RWPE2 (cell line): Measurements from ENCODE around the gene ORM2.
A peak's percentile ranks its signal among the peaks of the same experiment; 100 is the strongest.

Source experiments
- ATAC-seq: fragments of 200-7000 bp; cut with Tn5 transposase; 3 replicates; pipeline ENCODE4 v1.9.1; 2021; ENCODE audit warnings: low read depth
- DNase-seq: peaks from one replicate; pipeline ENCODE4 v3.0.0-alpha.2; 2020; ENCODE audit warnings: low spot score
- H3K27ac ChIP-seq: fragments of 450-650 bp; 2 replicates; pipeline ENCODE4 v1.5.1; 2017; ENCODE audit warnings: mild to moderate bottlenecking; ENCODE audit not compliant: poor library complexity, severe bottlenecking
- H3K27me3 ChIP-seq: fragments of 250-450 bp; sonication (Bioruptor Pico); 2 replicates; pipeline ENCODE4 v1.5.1; 2021; ENCODE audit warnings: mild to moderate bottlenecking, moderate library complexity; ENCODE audit not compliant: insufficient read depth, poor library complexity, severe bottlenecking
- H3K36me3 ChIP-seq: fragments of 250-450 bp; sonication (Bioruptor Pico); 2 replicates; pipeline ENCODE4 v1.5.1; 2020; ENCODE audit warnings: low read depth, mild to moderate bottlenecking, moderate library complexity
- H3K4me1 ChIP-seq: fragments of 250-450 bp; sonication (Bioruptor Pico); 2 replicates; pipeline ENCODE4 v1.5.1; 2021; ENCODE audit warnings: mild to moderate bottlenecking, moderate library complexity; ENCODE audit not compliant: insufficient read depth, poor library complexity, severe bottlenecking
- H3K4me3 ChIP-seq: fragments of 250-450 bp; sonication (Bioruptor Pico); 2 replicates; pipeline ENCODE4 v1.5.1; 2021; ENCODE audit warnings: mild to moderate bottlenecking, moderate library complexity; ENCODE audit not compliant: severe bottlenecking
- H3K9me3 ChIP-seq: fragments of 250-450 bp; sonication (Bioruptor Pico); 2 replicates; pipeline ENCODE4 v1.5.1; 2021; ENCODE audit warnings: mild to moderate bottlenecking, moderate library complexity; ENCODE audit not compliant: severe bottlenecking
- CTCF ChIP-seq: fragments of 450-650 bp; IDR thresholded peaks from one replicate; pipeline ENCODE4 v1.5.1; 2017; ENCODE audit warnings: mild to moderate bottlenecking, moderate library complexity; ENCODE audit not compliant: poor library complexity, severe bottlenecking

The ORM2 gene

GRCh38 chr9:114291886-114292590 lies 37.6 kb upstream of the ORM2 start:
- H3K27ac ChIP-seq, result no peak overlapping the region
- peaks cover 2% of the 10 kb centered on the region for H3K9me3 ChIP-seq
- no peak for ATAC-seq
- peaks cover 11% of the 10 kb centered on the region for H3K4me1 ChIP-seq
- peaks cover 51% of the 10 kb centered on the region for H3K36me3 ChIP-seq
- no peak for TF ChIP-seq CTCF
- H3K27me3 ChIP-seq, result no peaks in the 10 kb centered on the region
- no peak overlapping the region for H3K4me3 ChIP-seq
- peak; percentile 23 for DNase-seq

GRCh38 chr9:114294664-114295063 lies 35.0 kb upstream of the ORM2 start:
- TF ChIP-seq CTCF, result no peak
- Histone ChIP-seq H3K27me3 (no peaks in the 10 kb centered on the region), H3K36me3 (peaks cover 73% of the 10 kb centered on the region), H3K9me3 (peaks cover 2% of the 10 kb centered on the region), H3K4me1 (no peaks in the 10 kb centered on the region), H3K4me3 (no peak overlapping the region), H3K27ac (no peak overlapping the region)
- no peak for DNase-seq
- no peak for ATAC-seq

DNA sequence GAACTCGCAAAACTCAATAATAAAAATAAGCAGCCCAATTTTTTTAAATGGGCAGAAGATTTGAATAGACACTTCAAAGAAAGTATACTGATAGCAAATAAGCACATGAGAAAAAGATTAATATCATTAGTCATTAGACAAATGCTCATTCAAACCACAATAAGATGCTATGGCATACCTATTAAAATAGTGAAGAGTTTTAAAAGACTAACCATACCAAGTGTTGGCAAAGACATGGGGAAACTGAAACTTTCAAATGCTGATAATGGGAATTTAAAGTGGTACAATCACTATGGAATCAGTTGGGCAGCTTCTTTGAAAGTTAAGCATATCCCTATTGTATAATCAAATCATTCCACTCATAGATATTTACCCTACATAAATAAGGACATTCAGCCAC lies 33.3 kb upstream of the ORM2 start:
- no peaks in the 10 kb centered on the region for H3K27me3 ChIP-seq
- no peak for TF ChIP-seq CTCF
- no peak overlapping the region for H3K4me3 ChIP-seq
- no peak for ATAC-seq
- no peak overlapping the region for H3K27ac ChIP-seq
- H3K9me3 ChIP-seq, result peaks cover 2% of the 10 kb centered on the region
- H3K36me3 ChIP-seq, result peaks cover 68% of the 10 kb centered on the region
- no peaks in the 10 kb centered on the region for H3K4me1 ChIP-seq
- DNase-seq, result no peak

- DNase-seq (peak; percentile 18), ATAC-seq (no peak)
- Histone ChIP-seq H3K9me3 (peaks cover 2% of the 10 kb centered on the region), H3K4me3 (no peak overlapping the region), H3K4me1 (no peaks in the 10 kb centered on the region), H3K27me3 (no peaks in the 10 kb centered on the region), H3K27ac (no peak overlapping the region), H3K36me3 (peaks cover 44% of the 10 kb centered on the region)
- TF ChIP-seq CTCF, result no peak
Observed at GRCh38 chr9:114299286-114300152, 30.1 kb upstream of the ORM2 start.
